ENCODE data around the gene FAM219A.
A peak's percentile ranks its signal among the peaks of the same experiment; 100 is the strongest.

Gene FAM219A

GRCh38 chr9:34502891-34503290 is 44.5 kb upstream of the FAM219A start:
- no peaks in the 10 kb centered on the region for H3K36me3 ChIP-seq (ENCODE audit: control insufficient read depth in 2 of 2, insufficient read depth in 1 of 2, low read length in 2 of 2)
- no peaks in the 10 kb centered on the region for H3K4me1 ChIP-seq (ENCODE audit: control insufficient read depth, insufficient read depth, low read length)
- H3K9me3 ChIP-seq (ENCODE audit: control insufficient read depth, insufficient read depth, low read depth, low read length): no peaks in the 10 kb centered on the region
- TF ChIP-seq BCL11A (tag by site-specific recombination; IDR thresholded peaks at IDR 0.05; ENCODE audit: low read depth) (no peak), ZIC2 (tag by site-specific recombination; IDR thresholded peaks at IDR 0.05) (peak; percentile 24), ZNF140 (tag by site-specific recombination; IDR thresholded peaks at IDR 0.05) (no peak), ZNF664 (tag by site-specific recombination; IDR thresholded peaks at IDR 0.05) (no peak), SP3 (tag by site-specific recombination; IDR thresholded peaks at IDR 0.05) (no peak), ZNF521 (tag by site-specific recombination; IDR thresholded peaks at IDR 0.05) (no peak)
- ChIA-PET POLR2A (interaction anchor here (1.1 to 1.2 kb wide), 2 partner anchors 9 to 126 kb away, joined by 3 to 4 read pairs; partner anchors contain the start of gene MYORG), CTCF (interaction anchor here (0.6 to 11.0 kb wide), 15 partner anchors 9 to 536 kb away, joined by 3 to 132 read pairs (median 7); no protein-coding TSS in a partner anchor)
- no peak overlapping the region for H3K27ac ChIP-seq (ENCODE audit: extremely low read depth, low read depth, low read length)
- no peak overlapping the region for H3K4me3 ChIP-seq (ENCODE audit: low read depth, low read length)

GRCh38 chr9:34502471-34502870 is 44.1 kb upstream of the FAM219A start:
- H3K36me3 ChIP-seq (ENCODE audit: control insufficient read depth in 2 of 2, insufficient read depth in 1 of 2, low read length in 2 of 2): no peaks in the 10 kb centered on the region
- POLR2A ChIA-PET: interaction anchor here (1.1 to 1.2 kb wide), 2 partner anchors 9 to 125 kb away, joined by 3 to 4 read pairs; partner anchors contain the start of gene MYORG
- H3K4me3 ChIP-seq (ENCODE audit: low read depth, low read length): no peak overlapping the region
- TF ChIP-seq ZNF830 (tag by site-specific recombination; IDR thresholded peaks at IDR 0.05; ENCODE audit: low read depth): no peak
- no peak for TF ChIP-seq ZFP41 (tag by site-specific recombination; IDR thresholded peaks at IDR 0.05; ENCODE audit: borderline replicate concordance)
- TF ChIP-seq ZSCAN30 (tag by site-specific recombination; IDR thresholded peaks at IDR 0.05): no peak
- no peak for TF ChIP-seq ZNF23 (tag by site-specific recombination; IDR thresholded peaks at IDR 0.05; ENCODE audit: borderline replicate concordance)
- TF ChIP-seq INSM2 (tag by site-specific recombination; IDR thresholded peaks at IDR 0.05): no peak
- TF ChIP-seq ZNF555 (tag by site-specific recombination; conservative IDR thresholded peaks at IDR 0.05): no peak
- no peak for TF ChIP-seq ZNF623 (tag by site-specific recombination; IDR thresholded peaks at IDR 0.05)
- TF ChIP-seq TRIM28 (IDR thresholded peaks at IDR 0.05; ENCODE audit: borderline replicate concordance, low read length): no peak
- TF ChIP-seq ZNF169 (tag by site-specific recombination; IDR thresholded peaks at IDR 0.05): no peak
- peak; percentile 46 for TF ChIP-seq ZFHX2 (tag by site-specific recombination; conservative IDR thresholded peaks at IDR 0.05)
- 0 out of 2 replicates have a peak, but pooled peaks have one; percentile 30 for TF ChIP-seq EGR2 (tag by site-specific recombination; IDR thresholded peaks at IDR 0.05; ENCODE audit: low read depth)
- no peak for TF ChIP-seq ZNF610 (tag by site-specific recombination; IDR thresholded peaks at IDR 0.05; ENCODE audit: borderline replicate concordance)
- H3K4me1 ChIP-seq (ENCODE audit: control insufficient read depth, insufficient read depth, low read length): no peaks in the 10 kb centered on the region
- H3K9me3 ChIP-seq (ENCODE audit: control insufficient read depth, insufficient read depth, low read depth, low read length): no peaks in the 10 kb centered on the region
- CTCF ChIA-PET: interaction anchor here (0.7 to 11.0 kb wide), 21 partner anchors 9 to 175 kb away, joined by 3 to 132 read pairs (median 8); no protein-coding TSS in a partner anchor
- no peak overlapping the region for H3K27ac ChIP-seq (ENCODE audit: extremely low read depth, low read depth, low read length)

GRCh38 chr9:34501889-34502425 is 43.6 kb upstream of the FAM219A start:
- H3K4me3 ChIP-seq (ENCODE audit: low read depth, low read length): no peak overlapping the region
- no peaks in the 10 kb centered on the region for H3K36me3 ChIP-seq (ENCODE audit: control insufficient read depth in 2 of 2, insufficient read depth in 1 of 2, low read length in 2 of 2)
- ChIA-PET CTCF (interaction anchor here (0.7 to 11.0 kb wide), 26 partner anchors 10 to 169 kb away, joined by 3 to 132 read pairs (median 7); no protein-coding TSS in a partner anchor), POLR2A (interaction anchor here (1.1 kb wide), 1 partner anchor 8 kb away, joined by 3 read pairs; no protein-coding TSS in a partner anchor)
- no peak overlapping the region for H3K27ac ChIP-seq (ENCODE audit: extremely low read depth, low read depth, low read length)
- H3K4me1 ChIP-seq (ENCODE audit: control insufficient read depth, insufficient read depth, low read length): no peaks in the 10 kb centered on the region
- H3K9me3 ChIP-seq (ENCODE audit: control insufficient read depth, insufficient read depth, low read depth, low read length): no peaks in the 10 kb centered on the region
- TF ChIP-seq BCL11A (tag by site-specific recombination; IDR thresholded peaks at IDR 0.05; ENCODE audit: low read depth) (no peak), ZNF513 (tag by site-specific recombination; IDR thresholded peaks at IDR 0.05) (no peak), GLIS2 (tag by site-specific recombination; IDR thresholded peaks at IDR 0.05) (no peak), ZNF677 (tag by site-specific recombination; IDR thresholded peaks at IDR 0.05) (no peak), ZNF660 (tag by site-specific recombination; IDR thresholded peaks at IDR 0.05) (no peak), ZBTB10 (tag by site-specific recombination; IDR thresholded peaks at IDR 0.05) (no peak), ZNF76 (tag by site-specific recombination; IDR thresholded peaks at IDR 0.05; ENCODE audit: borderline replicate concordance, low read depth) (no peak), ZNF433 (tag by site-specific recombination; IDR thresholded peaks at IDR 0.05; ENCODE audit: low read depth) (no peak), ZNF843 (tag by site-specific recombination; IDR thresholded peaks at IDR 0.05) (no peak), ZNF596 (tag by site-specific recombination; IDR thresholded peaks at IDR 0.05) (no peak)

All from HEK293 (cell line).